Fibroblast of lung (primary cell): ENCODE data around the gene SEZ6L. TPM values are rescaled to one million over a fixed set of nuclear protein-coding genes. Genes with fewer than 3 reads are reported as not detected.

Experiments used
- DNase-seq, 2 donors: peaks; one replicate each; pipeline versions ENCODE4 v3.0.0 to v3.0.0-alpha.2; 2010; ENCODE audit warnings: low read depth in 2 of 2
- H2AFZ ChIP-seq: 2 replicates; pipeline ENCODE4 v1.5.1; 2012; ENCODE audit warnings: low read length, control low read depth, inconsistent platforms
- H3K27ac ChIP-seq: 2 replicates; pipeline ENCODE4 v1.5.1; 2011; ENCODE audit warnings: low read length, control low read depth; ENCODE audit not compliant: insufficient read depth
- H3K27me3 ChIP-seq: 2 replicates; pipeline ENCODE4 v1.5.1; 2011; ENCODE audit warnings: mild to moderate bottlenecking, low read length; ENCODE audit not compliant: control insufficient read depth, insufficient read depth
- H3K36me3 ChIP-seq: 2 replicates; pipeline ENCODE4 v1.5.1; 2011; ENCODE audit warnings: low read length; ENCODE audit not compliant: control insufficient read depth, insufficient read depth
- H3K4me1 ChIP-seq: 2 replicates; pipeline ENCODE4 v1.5.1; 2011; ENCODE audit warnings: low read length; ENCODE audit not compliant: control insufficient read depth, insufficient read depth; ENCODE audit errors: extremely low read depth
- H3K4me2 ChIP-seq: 2 replicates; pipeline ENCODE4 v1.5.1; 2011; ENCODE audit warnings: low read length, control low read depth; ENCODE audit not compliant: insufficient read depth; ENCODE audit errors: extremely low read depth
- H3K4me3 ChIP-seq, 4 experiments: fragments of 200-600 bp in 1 of 4; sonication (generic) in 1 of 4; replicated peaks in 1 of 4; 2 replicates each; pipeline ENCODE4 v1.5.1; 2011 to 2016; ENCODE audit warnings: low read length in 4 of 4, low read depth in 3 of 4, mild to moderate bottlenecking in 3 of 4, control low read depth in 2 of 4, inconsistent platforms in 1 of 4, mixed read lengths in 1 of 4; ENCODE audit not compliant: insufficient read depth in 1 of 4; ENCODE audit errors: control extremely low read depth in 1 of 4
- H3K79me2 ChIP-seq: 2 replicates; pipeline ENCODE4 v1.5.1; 2012; ENCODE audit warnings: mild to moderate bottlenecking, low read length, inconsistent platforms; ENCODE audit not compliant: control insufficient read depth, insufficient read depth
- H3K9ac ChIP-seq: 2 replicates; pipeline ENCODE4 v1.5.1; 2011; ENCODE audit warnings: mild to moderate bottlenecking, low read length, control low read depth; ENCODE audit not compliant: insufficient read depth
- H3K9me3 ChIP-seq: 2 replicates; pipeline ENCODE4 v1.5.1; 2012; ENCODE audit warnings: low read depth, low read length; ENCODE audit not compliant: control insufficient read depth, insufficient read depth
- H4K20me1 ChIP-seq: 2 replicates; pipeline ENCODE4 v1.5.1; 2011; ENCODE audit warnings: low read length; ENCODE audit not compliant: control insufficient read depth, insufficient read depth; ENCODE audit errors: extremely low read depth
- EZH2 ChIP-seq: IDR thresholded peaks from 2 replicates; pipeline ENCODE4 v1.5.1; 2012; ENCODE audit warnings: low read length, control low read depth, mild to moderate bottlenecking; ENCODE audit errors: missing control alignments
- polyA plus RNA-seq, 2 donors: library from polyadenylated mRNA; depleted of rRNA in 1 of 2; stranded (reverse) in 1 of 2; unstranded in 1 of 2; fragments of >200 nt; gene quantifications; 2 replicates each; pipeline ENCODE4 v1.2.1, GENCODE V29; 2011 to 2012; ENCODE audit warnings: missing spikeins in 1 of 2
- total RNA-seq: library from RNA; depleted of rRNA; stranded (reverse); fragments of >200 nt; gene quantifications from 2 replicates; pipeline ENCODE4 v1.2.1, GENCODE V29; 2014
- TF ChIP-seq, protein P1 (sequence below), 2 donors: IDR thresholded peaks in 1 of 2; conservative IDR thresholded peaks in 1 of 2; 1 replicate in 1 of 2; 2 replicates in 1 of 2; pipeline ENCODE4 v1.5.1; 2011 to 2012; ENCODE audit warnings: low read length in 2 of 2, control low read depth in 1 of 2, inconsistent platforms in 1 of 2, low read depth in 1 of 2, mild to moderate bottlenecking in 1 of 2

The SEZ6L gene
- total and polyA plus RNA-seq, 2 donors (not counting 1 experiment from before 2014, with no cell fraction given): not detected

GRCh38 chr22:26328221-26328620, 159.0 kb downstream of the SEZ6L start:
- no peaks in the 10 kb centered on the region for H3K79me2 ChIP-seq
- no peak overlapping the region for H2AFZ ChIP-seq
- DNase-seq: no peak
- no peaks in the 10 kb centered on the region for H4K20me1 ChIP-seq
- H3K9me3 ChIP-seq: no peaks in the 10 kb centered on the region
- H3K9ac ChIP-seq: no peak overlapping the region
- H3K4me2 ChIP-seq: no peak overlapping the region
- H3K4me3 ChIP-seq: no peak overlapping the region
- no peak for TF ChIP-seq EZH2
- TF ChIP-seq, protein P1, sequence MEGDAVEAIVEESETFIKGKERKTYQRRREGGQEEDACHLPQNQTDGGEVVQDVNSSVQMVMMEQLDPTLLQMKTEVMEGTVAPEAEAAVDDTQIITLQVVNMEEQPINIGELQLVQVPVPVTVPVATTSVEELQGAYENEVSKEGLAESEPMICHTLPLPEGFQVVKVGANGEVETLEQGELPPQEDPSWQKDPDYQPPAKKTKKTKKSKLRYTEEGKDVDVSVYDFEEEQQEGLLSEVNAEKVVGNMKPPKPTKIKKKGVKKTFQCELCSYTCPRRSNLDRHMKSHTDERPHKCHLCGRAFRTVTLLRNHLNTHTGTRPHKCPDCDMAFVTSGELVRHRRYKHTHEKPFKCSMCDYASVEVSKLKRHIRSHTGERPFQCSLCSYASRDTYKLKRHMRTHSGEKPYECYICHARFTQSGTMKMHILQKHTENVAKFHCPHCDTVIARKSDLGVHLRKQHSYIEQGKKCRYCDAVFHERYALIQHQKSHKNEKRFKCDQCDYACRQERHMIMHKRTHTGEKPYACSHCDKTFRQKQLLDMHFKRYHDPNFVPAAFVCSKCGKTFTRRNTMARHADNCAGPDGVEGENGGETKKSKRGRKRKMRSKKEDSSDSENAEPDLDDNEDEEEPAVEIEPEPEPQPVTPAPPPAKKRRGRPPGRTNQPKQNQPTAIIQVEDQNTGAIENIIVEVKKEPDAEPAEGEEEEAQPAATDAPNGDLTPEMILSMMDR (conservative IDR thresholded peaks at IDR 0.05 in 1 of 2, IDR thresholded peaks at IDR 0.05 in 1 of 2; ENCODE audit: low read depth in 1 of 2, low read length in 2 of 2): no peak
- H3K27me3 ChIP-seq: no peaks in the 10 kb centered on the region
- H3K4me1 ChIP-seq: no peaks in the 10 kb centered on the region
- H3K36me3 ChIP-seq: no peaks in the 10 kb centered on the region
- H3K27ac ChIP-seq: no peak overlapping the region

- Histone ChIP-seq H3K9me3 (no peaks in the 10 kb centered on the region), H3K4me3 (no peak overlapping the region), H3K4me1 (no peaks in the 10 kb centered on the region), H3K9ac (no peak overlapping the region), H3K79me2 (no peaks in the 10 kb centered on the region), H3K27me3 (no peaks in the 10 kb centered on the region), H3K4me2 (no peak overlapping the region), H4K20me1 (no peaks in the 10 kb centered on the region), H2AFZ (no peak overlapping the region), H3K27ac (no peak overlapping the region), H3K36me3 (no peaks in the 10 kb centered on the region)
- DNase-seq: peak; percentile 19 to 26
- TF ChIP-seq EZH2: no peak
- TF ChIP-seq, protein P1 (conservative IDR thresholded peaks at IDR 0.05 in 1 of 2, IDR thresholded peaks at IDR 0.05 in 1 of 2; ENCODE audit: low read depth in 1 of 2, low read length in 2 of 2): peak; percentile 80 to 82
These were observed 161.8 kb downstream of the SEZ6L start for GRCh38 chr22:26330971-26331625.

- Histone ChIP-seq H3K27ac (no peak overlapping the region), H3K4me3 (no peak overlapping the region), H3K36me3 (no peaks in the 10 kb centered on the region), H3K4me2 (no peak overlapping the region), H3K9ac (no peak overlapping the region), H3K79me2 (no peaks in the 10 kb centered on the region), H4K20me1 (no peaks in the 10 kb centered on the region), H3K9me3 (no peaks in the 10 kb centered on the region), H3K4me1 (no peaks in the 10 kb centered on the region), H2AFZ (no peak overlapping the region), H3K27me3 (no peaks in the 10 kb centered on the region)
- DNase-seq: no peak
- TF ChIP-seq EZH2: no peak
These were observed 164.0 kb downstream of the SEZ6L start for GRCh38 chr22:26333088-26333800.
